Activated CD8-positive, alpha-beta memory T cell treated with anti-CD3 and anti-CD28 coated beads for 4 hours (primary cell): ENCODE measurements around the gene TNK1.
A peak's percentile ranks its signal among the peaks of the same experiment; 100 is the strongest.

ENCODE experiments used
- DNase-seq, 2 donors: peaks; one replicate each; pipeline ENCODE4 v3.0.0-alpha.2; 2020; ENCODE audit warnings: low read depth in 2 of 2

The TNK1 gene

DNA sequence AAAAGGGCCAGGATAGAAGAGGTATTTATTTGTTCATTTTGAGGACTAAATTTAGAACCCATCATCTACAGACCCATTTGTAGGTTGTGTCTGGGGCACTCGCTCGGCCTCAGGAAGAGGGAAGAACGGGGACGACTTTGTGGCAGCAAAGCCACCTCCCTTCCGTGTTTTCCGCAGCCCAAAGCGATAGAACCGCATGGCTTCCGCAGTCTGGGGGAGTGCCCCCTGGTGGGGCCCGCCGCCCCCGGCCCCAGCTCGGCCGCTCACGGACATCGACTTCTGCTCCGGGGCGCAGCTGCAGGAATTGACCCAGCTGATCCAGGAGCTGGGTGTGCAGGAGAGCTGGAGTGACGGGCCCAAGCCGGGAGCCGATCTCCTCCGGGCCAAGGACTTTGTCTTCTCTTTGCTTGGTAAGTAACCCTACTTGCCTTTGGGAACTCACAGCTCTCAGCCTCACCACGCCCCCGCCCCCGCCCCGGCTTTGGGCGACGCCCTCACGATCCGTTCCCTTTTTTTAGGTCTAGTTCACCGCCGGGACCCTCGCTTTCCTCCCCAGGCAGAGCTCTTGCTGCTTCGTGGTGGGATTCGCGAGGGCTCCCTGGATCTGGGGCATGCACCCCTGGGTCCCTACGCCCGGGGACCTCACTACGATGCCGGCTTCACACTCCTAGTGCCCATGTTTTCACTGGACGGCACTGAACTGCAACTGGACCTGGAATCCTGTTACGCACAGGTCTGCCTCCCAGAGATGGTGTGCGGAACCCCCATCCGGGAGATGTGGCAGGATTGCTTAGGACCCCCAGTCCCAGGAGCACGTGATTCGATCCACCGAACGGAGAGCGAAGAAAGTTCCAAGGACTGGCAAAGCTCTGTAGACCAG, 55.0 kb downstream of the TNK1 start:
- peak in 1 of 2 donors; percentile 30 for DNase-seq

DNA sequence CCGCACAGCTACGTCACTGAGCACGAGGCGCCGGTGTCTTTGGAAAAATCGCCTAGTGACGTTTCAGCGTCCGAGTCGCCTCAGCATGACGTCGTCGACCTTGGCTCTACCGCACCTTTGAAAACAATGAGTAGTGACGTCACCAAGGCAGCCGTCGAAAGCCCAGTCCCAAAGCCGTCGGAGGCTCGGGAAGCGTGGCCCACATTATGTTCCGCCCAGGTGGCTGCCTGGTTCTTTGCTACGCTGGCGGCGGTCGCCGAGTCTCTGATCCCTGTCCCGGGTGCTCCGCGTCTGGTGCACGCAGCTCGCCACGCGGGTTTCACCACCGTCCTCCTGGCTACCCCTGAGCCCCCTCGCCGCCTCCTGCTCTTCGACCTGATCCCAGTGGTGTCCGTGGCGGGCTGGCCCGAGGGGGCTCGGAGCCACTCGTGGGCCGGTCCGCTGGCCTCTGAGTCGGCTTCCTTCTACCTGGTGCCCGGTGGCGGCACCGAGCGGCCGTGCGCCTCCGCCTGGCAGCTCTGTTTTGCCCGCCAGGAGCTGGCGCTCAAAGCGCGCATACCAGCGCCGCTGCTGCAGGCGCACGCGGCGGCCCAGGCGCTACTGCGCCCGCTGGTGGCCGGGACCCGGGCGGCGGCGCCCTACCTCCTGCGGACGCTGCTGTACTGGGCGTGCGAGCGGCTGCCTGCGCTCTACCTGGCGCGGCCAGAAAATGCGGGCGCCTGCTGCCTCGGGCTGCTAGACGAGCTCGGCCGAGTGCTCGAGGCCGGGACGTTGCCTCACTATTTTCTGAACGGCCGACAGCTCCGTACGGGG, 55.9 kb downstream of the TNK1 start:
- peak; percentile 59 to 61 for DNase-seq

- no peak for DNase-seq
These were observed 56.5 kb downstream of the TNK1 start for GRCh38 chr17:7437369-7437863.

GRCh38 chr17:7437950-7438614, 57.2 kb downstream of the TNK1 start:
- DNase-seq = peak; percentile 16 to 33

- no peak for DNase-seq
These were observed 58.0 kb downstream of the TNK1 start for GRCh38 chr17:7438656-7439460.
